NCI-H524 (cell line): ENCODE data around the gene LDLRAD4.
"Not testable (repeated sequence)": the region's sequence is repeated elsewhere in the genome, so short reads cannot be mapped to it uniquely, and the experiment has no call there.

Experiments
- DNase-seq, 2 experiments: peaks; one replicate each; lab custom pipeline; 2025; lab: John Stamatoyannopoulos, UW

Gene LDLRAD4

DNA sequence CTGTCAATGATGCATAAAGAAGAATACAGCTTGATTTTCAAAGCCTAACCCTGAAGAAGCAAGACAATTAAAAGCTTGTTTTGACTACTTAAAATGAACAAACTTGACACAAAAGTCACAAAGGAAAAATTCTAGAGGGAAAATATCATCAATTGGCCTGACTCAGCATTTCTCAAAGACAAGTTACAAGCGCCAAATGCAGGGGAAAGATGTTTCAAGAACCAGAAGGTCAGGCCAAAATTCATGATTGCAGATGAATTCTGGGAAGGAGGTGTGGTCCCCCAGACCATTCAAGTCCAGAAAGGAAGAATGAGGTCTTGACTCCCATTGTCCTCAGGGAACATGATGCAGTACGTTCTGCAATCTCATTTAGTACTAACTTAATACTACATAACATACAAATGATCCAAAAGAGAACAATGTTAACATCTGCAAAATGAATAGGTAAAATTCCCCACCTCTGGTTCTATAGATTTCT is 443.3 kb downstream of the LDLRAD4 start:
- DNase-seq: no peak

DNA sequence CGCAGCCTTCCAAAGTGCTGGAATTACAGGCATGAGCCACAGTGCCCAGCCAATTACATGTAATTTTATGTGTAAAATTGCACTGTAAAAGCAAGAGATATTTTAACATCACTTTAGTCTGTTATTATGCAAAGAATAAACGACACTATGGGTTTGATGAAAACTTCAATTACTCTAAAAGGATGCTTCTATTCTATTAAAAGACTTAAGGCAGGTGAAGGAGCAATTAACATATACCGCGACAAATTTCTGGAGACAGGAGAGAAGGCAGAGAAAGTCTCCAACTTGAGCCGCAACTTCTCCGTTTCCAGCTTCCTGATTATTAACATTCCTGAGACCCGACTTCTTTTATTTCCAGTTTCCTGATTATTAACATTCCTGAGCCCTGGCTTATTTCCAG is 454.1 kb downstream of the LDLRAD4 start:
- no peak for DNase-seq

DNA sequence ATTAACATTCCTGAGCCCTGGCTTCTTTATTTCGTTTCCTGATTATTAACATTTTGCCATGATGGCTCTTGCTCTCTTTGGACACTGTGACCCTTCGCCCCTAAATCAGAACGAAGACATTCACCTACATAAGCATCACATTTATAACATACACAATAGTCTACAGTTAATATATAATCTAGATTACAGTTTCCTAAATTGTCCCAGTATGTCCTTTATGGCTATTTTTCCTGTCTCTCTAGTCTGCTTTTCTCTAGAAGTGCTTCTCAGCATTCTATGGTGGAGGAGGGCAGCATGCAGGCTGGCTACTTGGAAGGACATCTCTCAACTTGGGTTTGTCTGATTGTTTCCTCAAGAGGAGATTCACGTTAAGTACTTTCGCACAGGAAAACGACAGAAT is 457.9 kb downstream of the LDLRAD4 start:
- DNase-seq: no peak

DNA sequence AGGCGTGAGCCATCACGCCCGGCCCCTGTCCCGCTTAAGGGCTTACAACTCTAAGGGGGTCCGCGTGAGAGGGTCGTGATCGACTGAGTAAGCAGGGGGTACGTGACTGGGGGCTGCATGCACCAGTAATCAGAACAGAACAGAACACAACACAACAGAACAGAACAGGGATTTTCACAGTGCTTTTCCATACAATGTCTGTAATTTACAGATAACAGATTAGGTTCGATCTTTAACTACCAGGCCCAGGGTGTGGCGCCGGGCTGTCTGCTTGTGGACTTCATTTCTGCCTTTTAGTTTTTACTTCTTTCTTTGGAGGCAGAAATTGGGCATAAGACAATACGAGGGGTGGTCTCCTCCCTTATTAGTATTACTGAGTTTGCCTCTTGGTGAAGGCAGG is 458.8 kb downstream of the LDLRAD4 start:
- DNase-seq: not testable (repeated sequence)

DNA sequence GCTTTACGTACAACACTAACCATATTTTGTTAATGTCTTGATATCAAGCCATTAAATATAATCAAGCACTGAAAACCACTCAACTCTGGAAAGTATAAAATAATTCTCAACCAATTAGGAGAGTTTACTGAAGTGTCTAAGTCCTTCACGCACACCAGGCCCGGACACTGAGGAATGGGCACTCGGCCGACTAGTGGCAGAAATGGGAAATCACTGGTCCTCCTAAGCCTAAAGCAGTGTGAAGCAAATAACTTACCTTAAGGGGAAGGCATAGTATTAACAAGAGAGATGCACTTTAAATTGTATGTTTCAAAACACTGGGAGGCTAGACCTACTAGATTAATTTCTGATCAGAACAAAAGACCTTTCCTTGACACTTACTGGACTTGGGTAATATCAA is 462.1 kb downstream of the LDLRAD4 start:
- DNase-seq: peak in 1 of 2 experiments; percentile 29

DNA sequence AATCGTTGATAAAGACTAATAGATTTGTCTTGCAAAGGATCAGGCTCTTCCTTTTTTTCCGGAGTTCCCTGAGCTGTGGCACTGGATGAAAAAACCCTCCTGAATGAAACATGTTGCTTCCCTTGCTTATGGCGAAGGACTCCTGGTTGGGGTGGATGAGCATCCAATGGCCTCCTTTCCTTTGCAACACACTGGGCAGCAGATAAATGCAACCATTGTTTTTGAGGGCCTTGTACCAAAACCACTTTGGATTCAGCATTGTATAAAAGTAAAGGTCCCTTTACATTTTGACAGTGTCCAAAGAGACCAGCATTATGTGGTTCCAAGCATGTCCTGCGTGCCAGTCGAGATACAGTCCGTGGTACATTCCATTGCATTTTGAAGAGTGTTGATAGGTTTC is 463.1 kb downstream of the LDLRAD4 start:
- DNase-seq: no peak

DNA sequence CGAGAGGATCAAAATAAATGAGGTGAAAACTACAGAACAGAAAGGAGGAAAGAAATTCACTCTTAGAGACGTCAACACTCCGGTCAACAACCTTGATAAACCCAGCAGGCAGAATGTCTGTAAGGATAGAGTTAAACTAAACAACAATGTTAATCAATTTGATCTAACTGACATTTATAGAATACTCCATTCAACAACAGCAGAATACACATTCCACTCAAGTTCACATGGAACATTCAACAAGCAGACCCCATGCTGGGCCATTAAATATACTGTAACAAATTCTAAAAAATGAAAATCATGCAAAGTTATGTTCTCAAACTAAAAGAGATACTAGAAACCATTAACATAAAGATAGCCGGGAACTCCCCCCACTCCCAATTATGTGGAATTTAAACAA is 466.0 kb downstream of the LDLRAD4 start:
- DNase-seq: no peak

DNA sequence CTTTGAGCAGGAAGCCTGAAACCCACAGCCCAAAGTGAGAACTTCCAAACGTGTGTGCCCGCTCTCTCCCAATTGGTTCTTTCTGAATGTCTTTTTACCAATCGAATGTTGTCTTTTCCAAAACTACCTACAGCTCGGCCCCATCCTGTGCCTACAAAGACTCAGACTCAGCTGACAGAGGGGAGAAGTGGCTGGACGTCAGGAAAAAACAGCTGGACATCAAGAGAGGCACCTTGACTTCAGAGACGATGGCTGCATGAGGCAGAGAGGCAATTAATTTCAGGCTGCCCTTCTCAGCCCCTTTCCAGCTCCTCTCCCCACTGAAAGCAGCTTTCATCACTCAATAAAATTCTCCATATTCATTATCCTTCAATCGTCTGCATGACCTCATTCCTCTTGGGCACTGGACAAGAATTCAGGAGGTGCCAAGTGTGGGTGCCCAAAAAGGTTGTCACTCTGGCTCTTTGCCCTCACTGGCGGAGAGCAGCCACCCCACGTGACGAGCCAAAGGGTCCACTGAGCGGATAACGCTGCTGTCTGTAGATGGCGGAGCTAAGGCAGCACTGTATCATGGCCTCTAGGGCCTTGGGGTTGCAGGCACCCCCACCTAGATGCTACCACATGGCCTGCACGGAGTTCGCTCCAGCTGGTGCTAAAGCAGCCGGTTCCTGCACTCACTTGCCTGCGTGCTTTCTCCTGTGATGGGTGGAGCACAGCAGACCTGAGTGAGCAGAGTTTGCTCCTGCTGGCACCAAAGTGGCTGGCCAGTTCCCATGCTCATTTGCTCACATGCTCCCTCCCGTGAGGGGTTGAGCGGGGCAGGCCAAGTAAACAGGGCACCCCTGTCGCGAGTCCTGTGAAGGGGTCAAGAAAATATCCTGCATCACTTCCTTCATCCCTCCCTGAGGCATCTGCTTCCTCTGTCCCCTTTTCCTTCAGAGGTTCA is 469.9 kb downstream of the LDLRAD4 start:
- DNase-seq: no peak

DNA sequence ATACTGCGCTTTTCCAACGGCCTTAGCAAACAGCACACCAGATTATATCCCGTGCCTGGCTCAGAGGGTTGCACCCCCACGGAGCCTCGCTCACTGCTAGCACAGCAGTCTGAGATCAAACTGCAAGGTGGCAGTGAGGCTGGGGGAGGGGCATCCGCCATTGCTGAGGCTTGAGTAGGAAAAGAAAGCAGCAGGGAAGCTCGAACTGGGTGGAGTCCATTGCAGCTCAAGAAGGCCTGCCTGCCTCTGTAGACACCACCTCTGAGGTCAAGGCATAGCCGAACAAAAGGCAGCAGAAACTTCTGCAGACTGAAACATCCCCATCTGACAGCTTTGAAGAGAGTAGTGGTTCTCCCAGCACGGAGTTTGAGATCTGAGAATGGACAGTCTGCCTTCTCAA is 471.5 kb downstream of the LDLRAD4 start:
- not testable (repeated sequence) for DNase-seq

DNA sequence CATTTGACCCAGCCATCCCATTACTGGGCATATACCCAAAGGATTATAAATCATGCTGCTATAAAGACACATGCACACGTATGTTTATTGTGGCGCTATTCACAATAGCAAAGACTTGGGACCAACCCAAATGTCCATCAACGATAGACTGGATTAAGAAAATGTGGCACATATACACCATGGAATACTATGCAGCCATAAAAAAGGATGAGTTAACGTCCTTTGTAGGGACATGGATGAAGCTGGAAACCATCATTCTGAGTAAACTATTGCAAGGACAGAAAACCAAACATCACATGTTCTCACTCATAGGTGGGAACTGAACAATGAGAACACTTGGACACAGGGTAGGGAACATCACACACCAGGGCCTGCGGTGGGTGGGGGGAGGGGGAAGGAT is 476.8 kb downstream of the LDLRAD4 start:
- DNase-seq: not testable (repeated sequence)

DNA sequence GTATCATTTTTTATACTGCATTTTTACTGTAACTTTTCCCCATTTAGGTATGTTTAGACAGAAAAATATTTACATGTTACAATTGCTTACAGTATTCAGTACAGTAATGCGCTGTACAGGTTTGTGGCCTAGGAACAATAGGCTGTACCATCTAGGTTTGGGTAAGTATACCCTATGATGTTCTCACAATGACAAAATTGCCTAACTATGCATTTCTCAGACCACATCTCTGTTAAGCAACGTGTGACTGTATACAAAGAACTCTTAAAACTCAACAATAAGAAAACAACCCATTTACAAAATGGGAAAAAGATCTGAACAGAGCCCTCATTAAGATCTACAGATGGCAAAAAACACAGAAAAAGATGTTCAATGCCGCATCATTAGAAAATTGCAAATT is 478.4 kb downstream of the LDLRAD4 start:
- DNase-seq: no peak

DNA sequence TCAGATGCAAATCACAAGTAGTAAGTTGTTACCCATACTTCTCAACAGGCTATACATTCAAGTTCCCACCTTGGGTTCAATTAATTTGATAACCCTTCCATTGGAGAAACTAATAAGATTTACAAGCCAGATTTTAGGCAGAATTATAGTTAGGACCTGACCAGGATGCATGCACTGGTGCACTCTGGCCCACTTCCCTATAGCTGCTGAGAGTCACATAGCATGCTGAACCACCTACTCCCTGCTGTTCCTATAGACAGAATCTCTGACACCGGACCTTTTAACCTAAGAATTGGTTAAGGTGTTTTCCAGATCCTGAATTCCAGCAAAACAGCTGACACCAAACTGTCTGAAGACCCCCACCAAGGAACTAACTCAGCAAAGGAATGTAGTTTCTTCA is 481.6 kb downstream of the LDLRAD4 start:
- no peak for DNase-seq
